WTC11 (cell line): ENCODE measurements around the gene COL4A2.

Experiments used
- ATF3 ChIP-seq: sonication (generic); formaldehyde crosslinking; conservative IDR thresholded peaks from 2 replicates; pipeline ENCODE4 v1.8.1; 2022; ENCODE audit warnings: mild to moderate bottlenecking, missing genetic modification reagents
- CREM ChIP-seq: sonication (generic); formaldehyde crosslinking; IDR thresholded peaks from 2 replicates; pipeline ENCODE4 v1.8.1; 2022; ENCODE audit warnings: mild to moderate bottlenecking, missing genetic modification reagents, moderate library complexity
- CTCF ChIP-seq: fragments of 200-600 bp; IDR thresholded peaks from 2 replicates; pipeline ENCODE4 v1.8.0; 2022; ENCODE audit warnings: antibody characterized with exemption
- E2F5 ChIP-seq: sonication (generic); formaldehyde crosslinking; IDR thresholded peaks from 2 replicates; pipeline ENCODE4 v1.8.1; 2022; ENCODE audit warnings: mild to moderate bottlenecking, moderate library complexity, missing genetic modification reagents
- ELF4 ChIP-seq: sonication (generic); formaldehyde crosslinking; IDR thresholded peaks from 2 replicates; pipeline ENCODE4 v1.8.1; 2022; ENCODE audit warnings: low read depth, mild to moderate bottlenecking, moderate library complexity, missing genetic modification reagents
- ESRRA ChIP-seq: sonication (generic); formaldehyde crosslinking; IDR thresholded peaks from 2 replicates; pipeline ENCODE4 v1.8.1; 2022; ENCODE audit warnings: mild to moderate bottlenecking, missing genetic modification reagents, borderline replicate concordance
- IRF1 ChIP-seq: sonication (generic); formaldehyde crosslinking; IDR thresholded peaks from 2 replicates; pipeline ENCODE4 v1.8.0; 2023; ENCODE audit warnings: missing genetic modification reagents
- JUN ChIP-seq: sonication (generic); formaldehyde crosslinking; IDR thresholded peaks from 2 replicates; pipeline ENCODE4 v1.8.0; 2023; ENCODE audit warnings: mild to moderate bottlenecking, missing genetic modification reagents
- NFE2L1 ChIP-seq: sonication (generic); formaldehyde crosslinking; IDR thresholded peaks from 2 replicates; pipeline ENCODE4 v1.8.1; 2023; ENCODE audit warnings: missing genetic modification reagents
- RELA ChIP-seq: sonication (generic); formaldehyde crosslinking; IDR thresholded peaks from 2 replicates; pipeline ENCODE4 v1.8.1; 2022; ENCODE audit warnings: missing genetic modification reagents, mild to moderate bottlenecking, borderline replicate concordance
- TCF7 ChIP-seq: sonication (generic); formaldehyde crosslinking; IDR thresholded peaks from 2 replicates; pipeline ENCODE4 v1.8.0; 2022; ENCODE audit warnings: mild to moderate bottlenecking, low read depth, missing genetic modification reagents, moderate library complexity
- USF2 ChIP-seq: sonication (generic); formaldehyde crosslinking; IDR thresholded peaks from 2 replicates; pipeline ENCODE4 v1.8.1; 2023; ENCODE audit warnings: mild to moderate bottlenecking, missing genetic modification reagents, moderate library complexity

- TF ChIP-seq CTCF: no peak
- no peak for TF ChIP-seq CREM (CRISPR knock-in tag)
- no peak for TF ChIP-seq ELF4
- no peak for TF ChIP-seq JUN (CRISPR knock-in tag)
- TF ChIP-seq NFE2L1 (CRISPR knock-in tag): no peak
- no peak for TF ChIP-seq USF2 (CRISPR knock-in tag)
- TF ChIP-seq ESRRA (CRISPR knock-in tag): no peak
- TF ChIP-seq ATF3 (CRISPR knock-in tag): no peak
- no peak for TF ChIP-seq RELA (CRISPR knock-in tag)
- TF ChIP-seq TCF7: no peak
- TF ChIP-seq IRF1 (CRISPR knock-in tag): no peak
- no peak for TF ChIP-seq E2F5 (CRISPR knock-in tag)
These were observed 37.2 kb downstream of the COL4A2 start for GRCh38 chr13:110344320-110344719.
